ENCODE results near the gene MFAP4. TPM values are rescaled to one million over a fixed set of nuclear protein-coding genes. Genes with fewer than 3 reads are reported as not detected.

Gene MFAP4
- total and polyA plus RNA-seq, 9 of the 15 experiments (the other 6 are each of a cell fraction or from before 2014, with no cell fraction given), result 0.07 to 0.24 TPM; not detected in 7

- TF ChIP-seq GTF3C2 (IDR thresholded peaks at IDR 0.05; ENCODE audit: borderline replicate concordance, extremely low read depth, insufficient read length), result no peak
- no peak for TF ChIP-seq ZNF212 (CRISPR knock-in tag; IDR thresholded peaks at IDR 0.05)
- peak; percentile 63 for TF ChIP-seq CXXC5 (CRISPR knock-in tag; IDR thresholded peaks at IDR 0.05)
- no peak for TF ChIP-seq ZNF274 (IDR thresholded peaks at IDR 0.05; ENCODE audit: borderline replicate concordance, low read depth, low read length)
- TF ChIP-seq TBP (optimal IDR thresholded peaks at IDR 0.05; ENCODE audit: low read depth, low read length), result peak; percentile 75
- TF ChIP-seq FIP1L1 (IDR thresholded peaks at IDR 0.05; ENCODE audit: low read depth, low read length, poor library complexity, severe bottlenecking), result no peak
- no peak for TF ChIP-seq ZFP91 (CRISPR knock-in tag; IDR thresholded peaks at IDR 0.05)
- no peak for TF ChIP-seq CCAR2 (IDR thresholded peaks at IDR 0.05; ENCODE audit: low read depth, low read length)
- peak; percentile 82 for TF ChIP-seq CHD2 (IDR thresholded peaks at IDR 0.05; ENCODE audit: low read depth, low read length)
- TF ChIP-seq ZNF766 (CRISPR knock-in tag; conservative IDR thresholded peaks at IDR 0.05), result no peak
- TF ChIP-seq E2F6 (IDR thresholded peaks at IDR 0.05; ENCODE audit: borderline replicate concordance in 1 of 2, extremely low read depth in 1 of 2, insufficient read depth in 1 of 2, insufficient read length in 1 of 2, low read depth in 1 of 2, low read length in 1 of 2, poor library complexity in 1 of 2, severe bottlenecking in 1 of 2), result peak in 1 of 2 experiments; percentile 54
- TF ChIP-seq HIVEP1 (CRISPR knock-in tag; IDR thresholded peaks at IDR 0.05), result no peak
- no peak for TF ChIP-seq PATZ1 (CRISPR knock-in tag; IDR thresholded peaks at IDR 0.05; ENCODE audit: borderline replicate concordance)
- no peak for TF ChIP-seq TCF7 (IDR thresholded peaks at IDR 0.05; ENCODE audit: borderline replicate concordance)
- no peak for TF ChIP-seq MCM3 (IDR thresholded peaks at IDR 0.05)
- TF ChIP-seq ADNP (tag; IDR thresholded peaks at IDR 0.05), result no peak
- no peak for TF ChIP-seq ZKSCAN8 (CRISPR knock-in tag; IDR thresholded peaks at IDR 0.05)
- no peak for TF ChIP-seq SIX5 (IDR thresholded peaks at IDR 0.05; ENCODE audit: borderline replicate concordance in 1 of 2, insufficient read depth in 1 of 2, low read depth in 1 of 2, low read length in 2 of 2)
- peak; percentile 57 for TF ChIP-seq PHF20 (IDR thresholded peaks at IDR 0.05; ENCODE audit: partially characterized antibody)
- TF ChIP-seq SRSF1 (IDR thresholded peaks at IDR 0.05; ENCODE audit: low read depth, low read length), result no peak
These were observed 9.2 kb downstream of the MFAP4 start (continued) for GRCh38 chr17:19377602-19378415.
